CD4-positive, alpha-beta T cell treated with Interleukin-1 beta for 1 hour (primary cell): Measurements from ENCODE around the gene MRPL33.
"Not testable (repeated sequence)": the region's sequence is repeated elsewhere in the genome, so short reads cannot be mapped to it uniquely, and the experiment has no call there.

Experiments
- DNase-seq, 2 donors: peaks; one replicate each; pipeline ENCODE4 v3.0.0-alpha.2; 2020 to 2022

Gene MRPL33

GRCh38 chr2:27742571-27742970 lies 28.9 kb upstream of the MRPL33 start:
- no peak for DNase-seq

GRCh38 chr2:27745494-27745893 lies 26.0 kb upstream of the MRPL33 start:
- not testable (repeated sequence) for DNase-seq

DNA sequence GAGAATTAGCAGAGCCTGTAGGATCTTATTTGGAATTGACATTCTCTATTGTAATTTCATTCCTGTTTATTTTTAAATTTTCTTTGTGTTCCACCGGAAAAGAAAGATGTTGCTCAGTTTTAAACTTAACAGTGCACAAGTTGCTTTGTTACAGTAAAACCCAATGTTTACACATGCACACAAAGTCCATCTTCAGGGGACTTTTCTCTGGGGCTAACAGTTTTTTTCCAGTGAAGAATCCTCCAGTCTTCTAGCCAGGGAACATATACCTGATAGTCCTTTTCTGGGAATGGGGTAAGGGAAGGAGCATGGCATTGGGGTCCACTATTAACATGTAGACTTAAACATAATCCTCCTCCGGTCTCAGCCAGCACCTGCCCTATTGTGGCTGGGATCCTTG lies 25.2 kb upstream of the MRPL33 start:
- DNase-seq = no peak

GRCh38 chr2:27747827-27748352 lies 23.6 kb upstream of the MRPL33 start:
- DNase-seq = no peak

DNA sequence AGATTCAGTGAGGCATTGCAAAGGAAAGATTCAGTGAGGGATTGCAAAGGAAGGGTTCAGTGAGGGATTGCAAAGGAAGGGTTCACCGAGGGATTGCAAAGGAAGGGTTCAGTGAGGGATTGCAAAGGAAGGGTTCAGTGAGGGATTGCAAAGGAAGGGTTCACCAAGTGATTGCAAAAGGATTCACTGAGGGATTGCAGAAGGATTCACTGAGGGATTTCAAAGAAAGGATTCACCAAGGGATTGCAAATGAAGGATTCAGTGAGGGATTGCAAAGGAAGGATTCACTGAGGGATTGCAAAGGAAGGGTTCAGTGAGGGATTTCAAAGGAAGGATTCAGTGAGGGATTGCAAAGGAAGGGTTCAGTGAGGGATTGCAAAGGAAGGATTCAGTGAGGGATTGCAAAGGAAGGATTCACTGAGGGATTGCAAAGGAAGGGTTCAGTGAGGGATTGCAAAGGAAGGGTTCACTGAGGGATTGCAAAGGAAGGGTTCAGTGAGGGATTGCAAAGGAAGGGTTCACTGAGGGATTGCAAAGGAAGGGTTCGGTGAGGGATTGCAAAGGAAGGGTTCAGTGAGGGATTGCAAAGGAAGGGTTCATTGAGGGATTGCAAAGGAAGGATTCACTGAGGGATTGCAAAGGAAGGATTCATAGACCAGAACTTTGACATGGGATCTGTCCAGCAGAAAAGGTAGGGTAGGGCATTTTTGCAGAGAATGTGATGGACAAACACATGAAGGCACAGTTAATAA lies 22.5 kb upstream of the MRPL33 start:
- not testable (repeated sequence) for DNase-seq

DNA sequence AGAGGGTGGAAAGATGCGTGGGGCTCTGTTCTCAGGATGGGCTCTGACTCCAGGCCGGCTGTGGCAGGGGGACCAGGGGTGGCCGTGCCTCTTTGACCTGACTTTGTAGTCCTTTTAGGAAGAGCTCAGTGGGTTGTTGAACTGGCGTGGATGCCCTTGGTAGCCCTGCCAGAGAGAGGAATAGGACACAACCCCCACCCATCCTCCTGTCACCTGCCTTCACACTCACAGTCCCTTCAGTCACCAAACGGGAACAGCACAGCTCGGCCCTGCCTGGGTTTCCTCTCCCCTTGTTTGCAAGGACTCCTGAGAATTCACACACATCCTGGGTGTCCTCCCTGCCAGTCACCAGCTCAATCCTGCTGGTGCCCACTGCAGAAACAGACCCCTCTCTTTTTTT lies 20.1 kb upstream of the MRPL33 start:
- DNase-seq = no peak

DNA sequence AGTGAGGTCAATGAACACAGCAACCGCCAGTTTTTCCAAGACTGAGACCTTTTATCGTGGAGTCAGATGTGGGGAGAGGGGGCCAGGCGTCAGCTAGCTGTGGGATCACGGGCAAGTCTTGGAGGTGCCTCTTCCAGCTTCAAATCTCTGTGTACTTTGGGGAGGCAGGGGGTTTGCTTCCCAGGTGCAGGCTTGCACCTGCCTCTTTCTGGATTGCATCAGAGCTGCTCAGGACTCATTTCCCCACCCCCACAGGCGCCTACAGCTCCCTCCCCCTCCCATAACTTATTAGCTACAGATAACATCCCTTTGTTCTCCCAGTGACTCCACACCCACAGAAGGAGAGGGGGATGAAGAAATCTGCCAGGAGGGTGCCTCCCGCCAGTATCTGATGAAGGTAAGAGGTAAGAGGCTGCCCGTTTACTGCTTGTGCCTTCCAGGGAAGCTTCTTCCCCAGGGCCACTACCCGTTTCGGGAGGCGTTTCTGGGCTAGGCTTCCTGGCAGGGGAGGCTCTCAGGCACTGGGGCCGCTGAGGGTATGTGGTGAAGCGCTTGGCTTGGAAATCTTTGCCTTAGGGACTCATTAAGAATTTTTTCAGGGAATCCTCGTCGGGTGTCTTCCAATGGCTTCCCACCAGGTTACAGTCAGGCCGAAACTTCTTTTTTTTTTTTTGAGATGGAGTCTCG lies 18.8 kb upstream of the MRPL33 start:
- DNase-seq = no peak

- DNase-seq = peak; percentile 70 to 75
Observed at GRCh38 chr2:27754138-27754588, 17.4 kb upstream of the MRPL33 start.

DNA sequence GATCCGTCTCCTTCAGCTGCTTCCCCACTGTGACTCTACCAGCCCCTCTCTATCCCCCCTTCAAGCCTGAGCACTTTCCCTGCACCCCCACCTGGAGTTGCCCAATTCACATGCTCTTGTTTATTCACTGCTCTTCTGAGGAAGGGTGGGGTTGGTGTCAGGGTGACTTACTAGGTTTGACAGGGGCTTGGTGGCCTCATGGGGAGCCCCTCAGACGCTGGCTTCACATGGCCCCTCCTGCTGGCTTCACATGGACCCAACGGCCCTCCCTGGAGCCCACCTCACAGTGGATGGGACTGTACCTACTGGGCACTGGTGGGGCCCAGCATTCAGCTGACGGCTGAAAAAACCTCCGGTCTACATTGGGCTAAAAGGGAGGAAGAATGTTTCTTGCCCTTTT lies 16.7 kb upstream of the MRPL33 start:
- no peak for DNase-seq

DNA sequence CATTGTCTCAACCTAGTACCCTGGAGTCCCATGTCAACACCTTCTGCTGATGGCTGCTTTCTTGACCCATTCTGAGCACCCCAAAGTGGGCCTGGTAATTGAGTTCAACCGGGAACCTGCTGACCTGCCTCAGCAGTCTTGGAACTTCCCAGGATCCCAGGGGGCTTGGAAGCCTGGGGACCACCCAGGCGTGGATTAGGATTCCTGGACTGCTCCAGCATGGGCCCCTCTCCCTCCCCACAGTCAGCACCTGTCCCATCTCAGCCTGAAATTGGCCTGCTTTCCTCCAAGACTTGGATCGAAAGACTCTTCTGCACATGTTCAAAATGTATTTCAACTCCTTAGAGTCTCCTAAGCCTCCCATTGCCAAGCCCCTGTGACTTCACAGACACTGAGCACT lies 15.4 kb upstream of the MRPL33 start:
- no peak for DNase-seq

DNA sequence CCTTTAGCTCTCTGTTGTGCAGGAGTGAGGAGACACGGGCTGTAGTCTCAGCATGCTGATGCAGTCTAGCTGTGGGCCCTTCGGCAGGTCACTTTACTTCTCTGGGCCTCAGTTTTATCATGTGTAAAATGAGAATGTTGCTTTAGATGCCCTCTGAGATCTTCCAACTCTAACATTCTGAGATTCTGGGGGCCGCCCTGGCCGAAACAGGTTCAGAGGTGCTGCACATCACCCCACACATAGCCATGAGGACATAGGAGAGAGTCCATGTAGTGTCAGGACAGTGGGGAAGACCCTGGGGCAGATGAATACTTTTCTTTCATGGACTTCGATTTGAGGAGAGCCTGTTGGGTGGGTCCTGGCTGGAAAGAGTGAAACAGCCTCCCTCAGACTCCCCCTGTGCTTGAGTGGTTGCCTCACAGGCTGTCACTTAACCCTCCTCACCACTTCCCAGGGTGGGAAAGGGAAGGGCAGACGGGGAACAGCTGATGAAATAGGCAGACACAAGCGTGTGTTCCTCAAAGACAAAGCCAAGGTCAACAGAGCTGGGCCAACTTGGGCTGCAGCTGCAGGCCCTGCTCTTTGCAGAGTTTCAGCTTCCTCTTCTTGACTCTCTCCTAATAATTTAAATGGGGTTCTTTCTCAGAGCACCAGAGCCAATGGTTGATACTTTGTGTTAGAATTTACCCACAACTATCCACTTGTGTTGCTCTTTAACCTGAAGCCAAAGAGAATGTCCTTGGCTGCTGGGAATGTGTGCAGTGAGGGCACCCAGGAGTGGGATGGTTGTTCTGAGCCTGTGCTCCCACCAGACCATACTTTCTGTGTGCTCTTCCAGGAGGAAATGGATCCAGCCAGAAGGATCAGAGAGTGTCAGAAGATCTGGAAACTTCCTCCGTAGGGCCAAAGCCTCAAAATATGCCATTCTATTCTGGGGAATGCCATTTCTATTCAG lies 14.7 kb upstream of the MRPL33 start:
- peak in 1 of 2 donors; percentile 42 for DNase-seq

GRCh38 chr2:27762951-27763906 lies 8.3 kb upstream of the MRPL33 start:
- DNase-seq = no peak

DNA sequence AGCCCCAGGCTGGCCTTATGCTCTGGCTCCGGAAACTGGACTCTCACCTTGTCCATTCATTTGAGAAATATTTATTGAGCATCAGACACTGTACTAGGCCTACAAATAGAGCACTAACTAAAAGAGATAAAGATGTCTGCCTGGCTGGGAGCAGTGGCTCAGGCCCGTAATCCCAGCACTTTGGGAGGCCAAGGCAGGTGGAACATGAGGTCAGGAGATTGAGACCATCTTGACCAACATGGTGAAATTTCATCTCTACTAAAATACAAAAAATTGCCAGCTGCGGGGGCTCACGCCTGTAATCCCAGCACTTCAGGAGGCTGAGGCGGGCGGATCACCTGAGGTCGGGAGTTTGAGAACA lies 7.6 kb upstream of the MRPL33 start:
- DNase-seq = no peak

DNA sequence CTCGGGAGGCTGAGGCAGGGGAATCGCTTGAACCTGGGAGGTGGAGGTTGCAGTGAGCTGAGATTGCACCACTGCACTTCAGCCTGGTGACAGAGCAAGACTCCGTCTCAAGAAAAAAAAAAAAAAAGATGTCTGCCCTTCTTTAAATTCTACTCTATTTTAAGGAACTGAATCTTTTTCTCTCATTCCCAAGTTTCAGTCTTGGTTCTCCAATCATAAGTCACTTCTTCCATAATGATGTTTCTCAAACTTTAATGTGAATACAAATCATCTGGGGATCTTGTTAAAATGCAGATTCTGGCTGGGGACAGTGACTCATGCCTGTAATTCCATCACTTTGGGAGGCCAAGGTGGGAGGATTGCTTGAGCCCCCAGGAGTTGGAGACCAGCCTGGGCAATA lies 7.0 kb upstream of the MRPL33 start:
- DNase-seq = not testable (repeated sequence)

DNA sequence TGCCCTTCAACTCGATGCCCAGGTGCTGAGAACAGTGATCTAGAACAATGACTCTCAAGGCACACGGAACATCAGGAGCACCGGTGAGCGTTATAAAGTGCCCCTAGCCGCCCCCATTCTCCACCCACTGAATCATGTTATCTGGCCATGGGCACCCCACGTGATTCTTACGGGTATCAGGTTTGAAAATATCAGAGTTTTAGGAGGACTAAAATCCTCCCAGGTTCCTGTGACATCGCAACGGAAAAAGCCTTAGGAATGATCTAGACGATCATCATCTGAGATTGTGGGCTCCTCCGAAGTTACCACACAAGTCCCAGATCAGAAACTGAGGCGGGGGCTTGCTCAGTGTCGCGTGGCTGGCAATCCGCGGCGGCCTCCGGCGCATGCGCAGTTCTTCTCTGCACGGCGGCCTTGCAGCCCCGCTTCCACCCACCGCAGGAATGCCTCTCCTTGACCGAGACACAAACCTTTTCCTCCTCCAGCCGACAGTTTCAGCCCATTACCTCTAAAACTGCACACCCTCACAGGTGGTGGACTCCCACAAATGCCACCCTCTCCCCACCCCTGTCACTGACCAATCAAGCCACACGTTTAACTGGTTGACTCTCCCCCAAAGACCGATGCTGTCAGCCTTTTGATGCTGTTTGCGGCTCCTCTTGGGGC lies 5.8 kb upstream of the MRPL33 start:
- peak; percentile 42 to 66 for DNase-seq

GRCh38 chr2:27766287-27766661 lies 5.2 kb upstream of the MRPL33 start:
- no peak for DNase-seq

DNA sequence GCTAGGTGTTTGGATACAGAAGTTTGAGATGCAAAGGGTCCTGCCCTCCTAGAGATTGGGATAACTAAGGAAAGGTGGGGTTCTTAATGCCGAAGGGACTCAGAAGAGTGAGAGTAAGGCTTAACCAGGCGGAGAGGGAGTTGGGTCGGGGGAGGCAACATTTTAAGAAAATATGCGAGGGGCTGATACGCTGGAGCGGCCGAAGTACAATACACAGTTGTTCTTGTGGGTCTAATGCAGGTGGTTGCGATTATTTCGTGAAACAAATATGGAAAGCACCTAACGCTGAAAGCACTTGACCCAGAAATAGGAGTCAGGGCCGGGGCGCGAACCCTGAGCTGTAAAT lies 344 bp upstream of the MRPL33 start:
- no peak for DNase-seq

DNA sequence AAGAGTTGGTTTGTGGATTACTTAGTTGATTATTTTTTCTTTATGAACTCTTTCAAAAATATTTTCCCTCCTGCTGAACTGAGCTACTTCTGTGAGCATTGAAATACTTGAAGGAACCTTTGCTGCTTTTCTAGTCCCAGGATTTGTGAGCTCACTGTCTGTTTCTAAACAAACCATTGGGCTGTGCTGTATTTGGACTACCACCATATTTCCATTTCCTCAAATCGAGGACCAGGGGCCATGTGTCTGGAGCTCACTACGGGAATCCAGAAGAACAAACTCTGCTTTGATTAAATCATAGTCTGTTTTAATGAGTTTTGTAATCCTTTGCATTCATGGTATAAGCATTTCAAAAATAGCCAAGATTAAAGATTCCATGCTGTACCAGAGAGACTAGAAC lies 1.3 kb downstream of the MRPL33 start:
- DNase-seq = no peak

DNA sequence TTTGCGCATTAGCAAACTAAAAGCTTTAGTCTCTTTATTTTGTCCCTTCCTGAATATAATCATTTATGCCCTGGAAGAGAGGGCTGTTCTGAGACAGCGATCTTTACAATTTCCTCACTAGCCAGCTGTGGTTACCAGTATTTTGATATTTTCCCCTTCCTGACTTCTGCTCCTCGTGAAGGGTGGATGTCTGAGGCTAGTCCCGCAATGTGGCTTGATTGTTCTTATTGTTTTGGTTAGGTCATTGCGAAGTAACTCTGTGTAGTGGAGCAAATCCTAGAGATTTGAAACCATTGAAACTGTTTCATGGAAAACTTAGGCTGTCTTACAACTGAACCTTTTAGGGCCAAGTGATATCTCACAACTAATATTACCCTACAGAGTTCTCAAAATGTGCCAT lies 2.4 kb downstream of the MRPL33 start:
- DNase-seq = no peak

DNA sequence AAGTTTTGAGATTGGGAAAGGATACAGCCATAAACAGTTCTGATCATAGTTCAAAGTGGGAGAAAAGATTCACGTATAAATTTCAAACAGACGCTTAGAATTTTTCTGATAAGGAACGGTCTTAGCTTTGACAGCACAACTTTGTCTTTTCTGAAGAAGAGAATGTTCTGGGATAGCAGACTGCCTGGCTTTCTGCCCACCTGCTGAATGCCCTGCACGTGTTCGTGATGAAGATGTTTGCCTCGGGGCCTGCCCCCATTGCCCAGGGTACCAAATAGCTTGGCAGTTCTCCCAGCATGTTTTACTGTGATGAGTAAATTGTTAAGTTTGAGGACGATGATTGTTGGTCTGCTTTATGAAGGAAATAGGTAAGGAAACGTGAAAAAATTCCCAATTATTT lies 4.6 kb downstream of the MRPL33 start:
- no peak for DNase-seq

DNA sequence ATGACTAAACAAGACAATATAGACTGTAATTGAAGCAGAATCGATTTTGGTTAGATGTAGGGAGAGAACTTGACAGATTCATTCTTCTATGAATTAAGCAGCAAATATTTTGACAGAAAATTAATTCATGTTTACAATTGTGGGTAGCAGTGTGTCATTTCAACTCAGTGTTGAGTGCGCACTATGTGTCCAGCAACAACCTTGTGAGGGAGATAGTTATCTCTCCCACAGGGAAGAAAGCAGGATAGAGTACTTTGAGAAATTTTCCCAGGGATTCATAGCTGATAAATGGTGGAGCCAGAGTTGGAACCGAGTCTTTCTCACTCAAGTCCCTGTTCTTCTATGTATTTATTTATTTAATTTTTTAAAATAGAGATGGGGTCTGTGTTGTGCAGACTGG lies 5.2 kb downstream of the MRPL33 start:
- no peak for DNase-seq
